Calu3 (cell line): Measurements from ENCODE around the gene CCDC24. TPM values are rescaled to one million over a fixed set of nuclear protein-coding genes. Genes with fewer than 3 reads are reported as not detected.

ENCODE experiments used
- BruUV-seq: library from RNA; stranded (reverse); fragments of 400-500 nt; replicated peaks from 2 replicates; lab custom pipeline; 2021; lab: Mats Ljungman, UMichigan
- CTCF ChIA-PET: fragments of 300-600 bp; sonication (Branson Sonifier 250); formaldehyde crosslinking; loops from one replicate; lab custom pipeline; 2022; ENCODE audit warnings: antibody characterized with exemption; lab: Charles Lee
- DNase-seq: peaks from one replicate; pipeline ENCODE4 v3.0.0; 2022
- H3K27ac Mint-ChIP-seq: one replicate; pipeline ENCODE4 v1.8.0; 2022; ENCODE audit warnings: mixed read lengths; ENCODE audit not compliant: unreplicated experiment
- H3K27me3 Mint-ChIP-seq: one replicate; pipeline ENCODE4 v1.8.0; 2022; ENCODE audit warnings: mixed read lengths; ENCODE audit not compliant: unreplicated experiment
- H3K36me3 Mint-ChIP-seq: one replicate; pipeline ENCODE4 v1.8.0; 2022; ENCODE audit warnings: mild to moderate bottlenecking, moderate library complexity, mixed read lengths; ENCODE audit not compliant: insufficient read depth, unreplicated experiment
- H3K4me1 Mint-ChIP-seq: one replicate; pipeline ENCODE4 v1.8.0; 2022; ENCODE audit warnings: mild to moderate bottlenecking, low read depth, mixed read lengths; ENCODE audit not compliant: unreplicated experiment
- H3K4me3 Mint-ChIP-seq: one replicate; pipeline ENCODE4 v1.8.0; 2022; ENCODE audit warnings: mild to moderate bottlenecking, low read depth, moderate library complexity, mixed read lengths; ENCODE audit not compliant: unreplicated experiment
- H3K9me3 Mint-ChIP-seq: one replicate; pipeline ENCODE4 v1.8.0; 2022; ENCODE audit warnings: low read depth, mixed read lengths; ENCODE audit not compliant: unreplicated experiment
- CTCF ChIP-seq: fragments of 200-600 bp; IDR thresholded peaks from one replicate; pipeline ENCODE4 v1.8.0; 2022; ENCODE audit warnings: antibody characterized with exemption; ENCODE audit not compliant: unreplicated experiment
- intact Hi-C: fragments of 100-400 bp; cut with micrococcal nuclease; formaldehyde crosslinking; loops from one replicate; pipeline ENCODE4 v1.10.0; 2022; ENCODE audit not compliant: unreplicated experiment
- total RNA-seq: library from RNA; stranded (reverse); gene quantifications from 2 replicates; pipeline ENCODE4 v1.2.3, GENCODE V29; 2022

Gene CCDC24
- total RNA-seq, 1 experiment from 2014 or later: 19.7 TPM

- Mint-ChIP-seq H3K36me3 (peaks cover 38% of the 10 kb centered on the region), H3K27me3 (no peaks in the 10 kb centered on the region), H3K27ac (no peak overlapping the region), H3K9me3 (no peaks in the 10 kb centered on the region), H3K4me1 (peaks cover 37% of the 10 kb centered on the region), H3K4me3 (no peak overlapping the region)
- no peak for TF ChIP-seq CTCF
- no TSS peak for BruUV-seq
- peak; percentile 43 for DNase-seq
- CTCF ChIA-PET: interaction anchor here (0.7 kb wide), 3 partner anchors 9 to 854 kb away, joined by 4 to 6 read pairs (median 5); partner anchors contain the start of genes CFAP57 and EBNA1BP2
- intact Hi-C loops: no loop called here
Observed at GRCh38 chr1:44025816-44026215, 34.4 kb downstream of the CCDC24 start.

GRCh38 chr1:44027320-44027719 lies 35.9 kb downstream of the CCDC24 start:
- CTCF ChIA-PET: no interaction called here
- no peaks in the 10 kb centered on the region for H3K27me3 Mint-ChIP-seq
- peaks cover 52% of the 10 kb centered on the region for H3K36me3 Mint-ChIP-seq
- BruUV-seq: no TSS peak
- H3K4me3 Mint-ChIP-seq: no peak overlapping the region
- DNase-seq: no peak
- intact Hi-C loops: no loop called here
- peaks cover 46% of the 10 kb centered on the region for H3K4me1 Mint-ChIP-seq
- TF ChIP-seq CTCF: no peak
- no peaks in the 10 kb centered on the region for H3K9me3 Mint-ChIP-seq
- H3K27ac Mint-ChIP-seq: no peak overlapping the region

- BruUV-seq: TSS peak; percentile 24
- CTCF ChIA-PET: interaction anchor here (0.6 to 1.4 kb wide), 3 partner anchors 12 to 479 kb away, joined by 3 to 6 read pairs (median 6); no protein-coding TSS in a partner anchor
- TF ChIP-seq CTCF: no peak
- H3K27me3 Mint-ChIP-seq: no peaks in the 10 kb centered on the region
- peaks cover 48% of the 10 kb centered on the region for H3K36me3 Mint-ChIP-seq
- intact Hi-C loops: no loop called here
- peaks cover 47% of the 10 kb centered on the region for H3K4me1 Mint-ChIP-seq
- no peak for DNase-seq
- H3K4me3 Mint-ChIP-seq: peak overlapping the region; percentile 90
- no peaks in the 10 kb centered on the region for H3K9me3 Mint-ChIP-seq
- peak overlapping the region; percentile 94 for H3K27ac Mint-ChIP-seq
Observed at GRCh38 chr1:44029260-44029910, 38.0 kb downstream of the CCDC24 start.

GRCh38 chr1:44029911-44030604 lies 38.7 kb downstream of the CCDC24 start:
- intact Hi-C loops: loop anchor here (2.0 kb wide), 1 partner anchor 17 kb away; no protein-coding TSS in a partner anchor

More at GRCh38 chr1:44029911-44030604, 38.7 kb downstream of the CCDC24 start:
- CTCF ChIA-PET: interaction anchor here (0.6 to 1.5 kb wide), 4 partner anchors 9 to 479 kb away, joined by 3 to 6 read pairs (median 4); no protein-coding TSS in a partner anchor
- H3K9me3 Mint-ChIP-seq: no peaks in the 10 kb centered on the region
- H3K27ac Mint-ChIP-seq: peak overlapping the region; percentile 94
- H3K4me3 Mint-ChIP-seq: peak overlapping the region; percentile 90
- peaks cover 41% of the 10 kb centered on the region for H3K36me3 Mint-ChIP-seq
- H3K27me3 Mint-ChIP-seq: no peaks in the 10 kb centered on the region
- peak; percentile 92 for DNase-seq
- TF ChIP-seq CTCF: no peak
- BruUV-seq: no TSS peak
- peaks cover 40% of the 10 kb centered on the region for H3K4me1 Mint-ChIP-seq
